Hematopoietic multipotent progenitor cell (in vitro differentiated cells): Measurements from ENCODE around the gene APC2. TPM values are rescaled to one million over a fixed set of nuclear protein-coding genes. Genes with fewer than 3 reads are reported as not detected.

Source experiments
- DNase-seq, 3 donors: peaks; one replicate each; pipeline ENCODE4 v3.0.0-alpha.2; 2011 to 2015; ENCODE audit warnings: low read depth in 2 of 3, low spot score in 2 of 3
- total RNA-seq: library from RNA; depleted of rRNA; stranded (reverse); fragments of >200 nt; gene quantifications from one replicate; pipeline ENCODE4 v1.2.3, GENCODE V29; 2012

Gene APC2
- total RNA-seq, 1 donor = 0.27 TPM

- no peak for DNase-seq
These were observed 9.6 kb downstream of the APC2 start for GRCh38 chr19:1459479-1459878.

GRCh38 chr19:1460033-1460995 is 10.4 kb downstream of the APC2 start:
- no peak for DNase-seq

DNA sequence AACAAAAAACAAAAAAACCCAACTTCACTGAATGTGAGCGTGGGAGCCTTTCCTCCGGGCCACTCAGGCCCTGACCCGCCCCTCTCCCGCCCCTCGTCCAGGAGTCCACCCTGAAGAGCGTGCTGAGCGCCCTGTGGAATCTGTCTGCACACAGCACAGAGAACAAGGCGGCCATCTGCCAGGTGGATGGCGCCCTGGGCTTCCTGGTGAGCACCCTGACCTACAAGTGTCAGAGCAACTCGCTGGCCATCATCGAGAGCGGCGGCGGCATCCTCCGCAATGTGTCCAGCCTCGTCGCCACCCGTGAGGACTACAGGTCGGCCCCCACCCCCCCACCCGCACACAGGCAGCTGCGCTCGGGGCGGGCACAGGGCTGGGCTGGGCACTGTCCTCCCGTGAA is 11.9 kb downstream of the APC2 start:
- DNase-seq = no peak

DNA sequence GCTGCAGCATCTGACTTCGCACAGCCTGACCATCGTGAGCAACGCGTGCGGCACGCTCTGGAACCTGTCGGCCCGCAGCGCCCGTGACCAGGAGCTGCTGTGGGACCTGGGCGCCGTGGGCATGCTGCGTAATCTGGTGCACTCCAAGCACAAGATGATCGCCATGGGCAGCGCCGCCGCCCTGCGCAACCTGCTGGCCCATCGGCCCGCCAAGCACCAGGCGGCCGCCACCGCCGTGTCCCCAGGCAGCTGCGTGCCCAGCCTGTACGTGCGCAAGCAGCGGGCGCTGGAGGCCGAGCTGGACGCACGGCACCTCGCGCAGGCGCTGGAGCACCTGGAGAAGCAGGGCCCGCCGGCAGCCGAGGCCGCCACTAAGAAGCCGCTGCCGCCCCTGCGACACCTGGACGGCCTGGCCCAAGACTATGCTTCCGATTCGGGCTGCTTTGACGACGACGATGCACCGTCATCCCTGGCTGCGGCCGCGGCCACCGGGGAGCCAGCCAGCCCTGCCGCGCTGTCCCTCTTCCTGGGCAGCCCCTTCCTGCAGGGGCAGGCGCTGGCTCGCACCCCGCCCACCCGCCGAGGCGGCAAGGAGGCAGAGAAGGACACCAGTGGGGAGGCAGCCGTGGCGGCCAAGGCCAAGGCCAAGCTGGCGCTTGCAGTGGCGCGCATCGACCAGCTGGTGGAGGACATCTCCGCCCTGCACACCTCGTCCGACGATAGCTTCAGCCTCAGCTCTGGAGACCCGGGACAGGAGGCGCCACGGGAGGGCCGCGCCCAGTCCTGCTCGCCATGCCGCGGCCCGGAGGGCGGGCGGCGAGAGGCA is 15.5 kb downstream of the APC2 start:
- DNase-seq = peak in 1 of 3 donors; percentile 59

DNA sequence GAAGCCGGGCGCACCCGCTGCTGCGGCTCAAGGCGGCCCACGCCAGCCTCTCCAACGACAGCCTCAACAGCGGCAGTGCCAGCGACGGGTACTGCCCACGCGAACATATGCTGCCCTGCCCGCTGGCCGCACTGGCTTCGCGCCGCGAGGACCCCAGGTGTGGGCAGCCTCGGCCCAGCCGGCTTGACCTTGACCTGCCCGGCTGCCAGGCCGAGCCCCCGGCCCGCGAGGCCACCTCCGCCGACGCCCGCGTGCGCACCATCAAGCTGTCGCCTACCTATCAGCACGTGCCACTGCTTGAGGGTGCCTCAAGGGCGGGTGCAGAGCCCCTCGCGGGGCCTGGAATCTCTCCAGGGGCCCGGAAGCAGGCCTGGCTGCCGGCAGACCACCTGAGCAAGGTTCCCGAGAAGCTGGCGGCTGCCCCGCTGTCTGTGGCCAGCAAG is 16.1 kb downstream of the APC2 start:
- DNase-seq = no peak

GRCh38 chr19:1466461-1467214 is 16.7 kb downstream of the APC2 start:
- no peak for DNase-seq

DNA sequence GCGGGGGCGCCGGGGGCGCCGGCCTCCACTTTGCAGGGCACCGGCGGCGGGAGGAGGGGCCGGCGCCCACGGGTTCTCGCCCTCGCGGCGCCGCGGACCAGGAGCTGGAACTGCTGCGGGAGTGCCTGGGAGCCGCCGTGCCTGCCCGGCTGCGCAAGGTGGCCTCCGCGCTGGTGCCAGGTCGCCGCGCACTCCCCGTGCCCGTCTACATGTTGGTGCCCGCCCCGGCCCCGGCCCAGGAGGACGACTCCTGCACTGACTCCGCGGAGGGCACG is 17.2 kb downstream of the APC2 start:
- no peak for DNase-seq

GRCh38 chr19:1467490-1468273 is 17.8 kb downstream of the APC2 start:
- DNase-seq = no peak

DNA sequence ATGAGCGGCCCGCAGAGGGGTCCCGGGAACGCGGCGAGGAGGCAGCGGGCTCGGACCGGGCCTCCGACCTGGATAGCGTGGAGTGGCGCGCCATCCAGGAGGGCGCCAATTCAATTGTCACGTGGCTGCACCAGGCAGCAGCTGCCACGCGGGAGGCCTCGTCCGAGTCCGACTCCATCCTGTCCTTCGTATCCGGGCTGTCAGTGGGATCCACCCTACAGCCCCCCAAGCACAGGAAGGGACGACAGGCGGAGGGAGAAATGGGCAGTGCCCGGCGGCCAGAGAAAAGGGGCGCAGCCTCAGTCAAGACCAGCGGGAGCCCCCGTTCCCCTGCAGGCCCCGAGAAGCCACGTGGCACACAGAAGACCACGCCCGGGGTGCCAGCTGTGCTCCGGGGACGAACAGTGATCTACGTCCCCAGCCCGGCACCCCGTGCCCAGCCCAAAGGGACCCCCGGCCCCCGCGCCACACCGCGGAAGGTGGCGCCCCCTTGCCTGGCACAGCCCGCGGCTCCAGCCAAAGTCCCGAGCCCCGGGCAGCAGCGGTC is 18.4 kb downstream of the APC2 start:
- DNase-seq = no peak

- no peak for DNase-seq
These were observed 18.9 kb downstream of the APC2 start for GRCh38 chr19:1468821-1469254.

DNA sequence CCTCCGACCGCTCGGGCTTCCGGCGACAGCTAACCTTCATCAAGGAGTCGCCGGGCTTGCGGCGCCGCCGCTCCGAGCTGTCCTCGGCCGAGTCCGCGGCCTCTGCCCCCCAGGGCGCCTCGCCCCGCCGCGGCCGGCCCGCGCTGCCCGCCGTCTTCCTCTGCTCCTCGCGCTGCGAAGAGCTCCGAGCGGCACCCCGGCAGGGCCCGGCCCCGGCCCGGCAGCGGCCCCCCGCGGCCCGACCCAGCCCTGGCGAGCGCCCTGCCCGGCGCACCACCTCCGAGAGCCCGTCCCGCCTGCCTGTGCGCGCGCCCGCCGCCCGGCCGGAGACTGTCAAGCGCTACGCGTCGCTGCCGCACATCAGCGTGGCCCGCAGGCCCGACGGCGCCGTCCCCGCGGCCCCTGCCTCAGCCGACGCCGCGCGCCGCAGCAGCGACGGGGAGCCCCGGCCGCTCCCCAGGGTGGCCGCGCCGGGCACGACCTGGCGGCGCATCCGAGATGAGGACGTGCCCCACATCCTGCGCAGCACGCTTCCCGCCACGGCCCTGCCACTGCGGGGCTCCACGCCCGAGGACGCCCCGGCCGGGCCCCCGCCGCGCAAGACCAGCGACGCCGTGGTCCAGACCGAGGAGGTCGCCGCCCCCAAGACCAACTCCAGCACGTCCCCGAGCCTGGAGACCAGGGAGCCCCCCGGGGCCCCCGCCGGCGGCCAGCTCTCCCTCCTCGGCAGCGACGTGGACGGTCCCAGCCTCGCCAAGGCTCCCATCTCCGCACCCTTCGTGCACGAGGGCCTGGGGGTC is 19.5 kb downstream of the APC2 start:
- DNase-seq = no peak

GRCh38 chr19:1470055-1470304 is 20.1 kb downstream of the APC2 start:
- DNase-seq = no peak

DNA sequence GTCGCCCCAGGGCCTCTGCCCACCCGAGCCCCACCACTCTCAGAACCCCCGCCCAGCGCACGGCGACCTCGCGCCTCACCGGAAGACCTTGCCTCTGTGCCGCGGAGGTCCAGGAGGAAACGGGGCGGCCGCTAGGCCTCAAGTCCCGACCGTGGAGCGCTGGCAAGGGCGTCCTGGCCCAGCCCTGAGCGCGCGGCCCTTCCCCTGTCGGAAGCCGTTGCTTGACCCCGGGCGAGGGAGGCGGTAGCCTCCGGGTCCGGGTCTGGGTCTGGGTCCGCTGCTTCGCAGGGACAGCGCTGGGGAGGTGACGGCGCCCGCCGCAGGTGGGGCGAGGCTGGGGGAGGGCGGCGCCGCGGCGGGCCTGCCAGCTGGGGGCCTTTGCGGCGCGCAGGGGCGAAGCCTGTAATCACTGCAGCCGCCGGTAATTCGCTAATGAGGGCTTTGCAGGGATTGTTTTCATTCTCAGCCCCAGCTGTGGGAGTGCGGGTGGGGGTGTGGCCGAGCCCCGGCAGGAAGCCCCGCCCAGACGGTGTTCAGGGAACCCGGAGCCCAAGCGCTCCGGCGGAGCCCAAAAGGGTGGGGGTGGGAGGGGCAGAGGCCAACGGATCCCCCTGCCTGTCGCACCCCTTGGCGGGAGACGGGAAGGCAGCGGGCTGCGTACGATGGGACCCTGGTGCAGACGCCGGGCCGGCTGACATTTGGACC is 20.5 kb downstream of the APC2 start:
- DNase-seq = no peak

- no peak for DNase-seq
These were observed 21.1 kb downstream of the APC2 start for GRCh38 chr19:1471010-1471514.

DNA sequence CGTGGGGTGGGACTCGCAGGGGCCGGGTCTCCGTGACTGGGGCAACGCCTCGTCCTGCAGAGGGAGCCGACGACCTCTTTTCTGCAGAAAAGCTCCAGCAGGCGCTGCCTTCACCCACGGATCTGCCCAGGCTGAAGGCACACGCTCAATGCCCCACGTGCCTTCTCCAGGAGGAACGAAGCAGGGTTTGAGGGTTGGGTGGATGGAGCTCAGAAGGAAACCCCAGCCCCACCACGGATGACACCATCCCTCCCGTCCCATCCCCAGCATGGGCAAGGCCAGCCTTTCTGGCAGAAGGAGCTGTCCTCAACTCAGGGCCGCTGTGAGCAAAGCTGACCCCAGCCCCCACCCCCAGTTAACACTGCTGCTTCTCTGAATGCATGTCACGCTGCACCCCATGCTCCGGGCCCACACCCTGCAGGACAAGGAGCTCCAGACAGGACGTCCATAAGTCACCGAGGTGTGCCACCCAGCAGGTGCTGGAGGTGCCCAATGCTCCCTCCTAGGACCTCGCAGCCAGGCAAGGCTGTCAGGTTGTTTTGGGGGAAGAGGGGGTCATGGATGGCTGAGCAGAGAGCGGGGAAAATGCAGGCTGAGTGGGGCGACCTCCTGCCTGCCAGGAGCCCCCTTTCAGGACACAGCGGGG is 21.7 kb downstream of the APC2 start:
- no peak for DNase-seq

GRCh38 chr19:1472231-1473084 is 22.5 kb downstream of the APC2 start:
- no peak for DNase-seq
